Measurements from ENCODE around the gene GNG14. TPM values are rescaled to one million over a fixed set of nuclear protein-coding genes. Genes with fewer than 3 reads are reported as not detected.
A peak's percentile ranks its signal among the peaks of the same experiment; 100 is the strongest.

Gene GNG14
- total RNA-seq, 1 donor, result not detected

GRCh38 chr19:12660980-12661379, 26.8 kb upstream of the GNG14 start:
- Histone ChIP-seq H3K4me3 (ENCODE audit: low read length) (no peak overlapping the region), H3K9me3 (ENCODE audit: low read depth, low read length) (no peaks in the 10 kb centered on the region), H3K27me3 (ENCODE audit: insufficient read depth, low read length) (no peaks in the 10 kb centered on the region), H3K4me1 (ENCODE audit: insufficient read depth, low read length) (peaks cover 23% of the 10 kb centered on the region)

GRCh38 chr19:12664406-12665280, 23.2 kb upstream of the GNG14 start:
- Histone ChIP-seq H3K27me3 (ENCODE audit: insufficient read depth, low read length) (no peaks in the 10 kb centered on the region), H3K9me3 (ENCODE audit: low read depth, low read length) (no peaks in the 10 kb centered on the region), H3K4me3 (ENCODE audit: low read length) (no peak overlapping the region), H3K4me1 (ENCODE audit: insufficient read depth, low read length) (peaks cover 49% of the 10 kb centered on the region)

- Histone ChIP-seq H3K4me1 (ENCODE audit: insufficient read depth, low read length) (peaks cover 54% of the 10 kb centered on the region), H3K4me3 (ENCODE audit: low read length) (peak overlapping the region; percentile 74), H3K9me3 (ENCODE audit: low read depth, low read length) (no peaks in the 10 kb centered on the region), H3K27me3 (ENCODE audit: insufficient read depth, low read length) (no peaks in the 10 kb centered on the region)
These were observed 22.6 kb upstream of the GNG14 start for GRCh38 chr19:12665281-12665573.

- peaks cover 59% of the 10 kb centered on the region for H3K4me1 ChIP-seq (ENCODE audit: insufficient read depth, low read length)
- no peaks in the 10 kb centered on the region for H3K27me3 ChIP-seq (ENCODE audit: insufficient read depth, low read length)
- peak overlapping the region; percentile 74 for H3K4me3 ChIP-seq (ENCODE audit: low read length)
- H3K9me3 ChIP-seq (ENCODE audit: low read depth, low read length), result no peaks in the 10 kb centered on the region
These were observed 22.0 kb upstream of the GNG14 start for GRCh38 chr19:12665671-12666264.

GRCh38 chr19:12666265-12667048, 21.3 kb upstream of the GNG14 start, which contains the start of the genes MAN2B1 and WDR83:
Gene MAN2B1 (minus strand): TSS chr19:12666742. CDS start chr19:12666701, 41 bp downstream.
Gene WDR83 (plus strand): TSS chr19:12666807. CDS start chr19:12669791, 2,984 bp downstream.
- H3K4me3 ChIP-seq (ENCODE audit: low read length), result peak within 1 kb of the TSS; percentile 74
- H3K9me3 ChIP-seq (ENCODE audit: low read depth, low read length), result no peaks in the 10 kb centered on the region
- H3K27me3 ChIP-seq (ENCODE audit: insufficient read depth, low read length), result no peaks in the 10 kb centered on the region
- peaks cover 59% of the 10 kb centered on the region for H3K4me1 ChIP-seq (ENCODE audit: insufficient read depth, low read length)

- no peak overlapping the region for H3K4me3 ChIP-seq (ENCODE audit: low read length)
- H3K27me3 ChIP-seq (ENCODE audit: insufficient read depth, low read length), result no peaks in the 10 kb centered on the region
- peaks cover 59% of the 10 kb centered on the region for H3K4me1 ChIP-seq (ENCODE audit: insufficient read depth, low read length)
- no peaks in the 10 kb centered on the region for H3K9me3 ChIP-seq (ENCODE audit: low read depth, low read length)
These were observed 20.0 kb upstream of the GNG14 start for GRCh38 chr19:12667731-12668302.

GRCh38 chr19:12668346-12668745, 19.5 kb upstream of the GNG14 start:
- H3K9me3 ChIP-seq (ENCODE audit: low read depth, low read length), result no peaks in the 10 kb centered on the region
- peaks cover 59% of the 10 kb centered on the region for H3K4me1 ChIP-seq (ENCODE audit: insufficient read depth, low read length)
- no peaks in the 10 kb centered on the region for H3K27me3 ChIP-seq (ENCODE audit: insufficient read depth, low read length)
- H3K4me3 ChIP-seq (ENCODE audit: low read length), result peak overlapping the region; percentile 94

- Histone ChIP-seq H3K4me3 (ENCODE audit: low read length) (peak overlapping the region; percentile 94), H3K27me3 (ENCODE audit: insufficient read depth, low read length) (no peaks in the 10 kb centered on the region), H3K4me1 (ENCODE audit: insufficient read depth, low read length) (peaks cover 57% of the 10 kb centered on the region), H3K9me3 (ENCODE audit: low read depth, low read length) (no peaks in the 10 kb centered on the region)
These were observed 18.9 kb upstream of the GNG14 start for GRCh38 chr19:12668932-12669269.

GRCh38 chr19:12669270-12670158, 18.3 kb upstream of the GNG14 start:
- no peaks in the 10 kb centered on the region for H3K9me3 ChIP-seq (ENCODE audit: low read depth, low read length)
- no peaks in the 10 kb centered on the region for H3K27me3 ChIP-seq (ENCODE audit: insufficient read depth, low read length)
- peak overlapping the region; percentile 94 for H3K4me3 ChIP-seq (ENCODE audit: low read length)
- peaks cover 51% of the 10 kb centered on the region for H3K4me1 ChIP-seq (ENCODE audit: insufficient read depth, low read length)

GRCh38 chr19:12670159-12670928, 17.5 kb upstream of the GNG14 start:
- Histone ChIP-seq H3K9me3 (ENCODE audit: low read depth, low read length) (no peaks in the 10 kb centered on the region), H3K4me3 (ENCODE audit: low read length) (peak overlapping the region; percentile 94), H3K27me3 (ENCODE audit: insufficient read depth, low read length) (no peaks in the 10 kb centered on the region), H3K4me1 (ENCODE audit: insufficient read depth, low read length) (peaks cover 42% of the 10 kb centered on the region)

- H3K27me3 ChIP-seq (ENCODE audit: insufficient read depth, low read length), result no peaks in the 10 kb centered on the region
- H3K9me3 ChIP-seq (ENCODE audit: low read depth, low read length), result no peaks in the 10 kb centered on the region
- H3K4me3 ChIP-seq (ENCODE audit: low read length), result no peak overlapping the region
- peaks cover 32% of the 10 kb centered on the region for H3K4me1 ChIP-seq (ENCODE audit: insufficient read depth, low read length)
These were observed 15.1 kb upstream of the GNG14 start for GRCh38 chr19:12672744-12673143.

- Histone ChIP-seq H3K4me3 (ENCODE audit: low read length) (no peak overlapping the region), H3K27me3 (ENCODE audit: insufficient read depth, low read length) (no peaks in the 10 kb centered on the region), H3K4me1 (ENCODE audit: insufficient read depth, low read length) (peaks cover 21% of the 10 kb centered on the region), H3K9me3 (ENCODE audit: low read depth, low read length) (no peaks in the 10 kb centered on the region)
These were observed 12.4 kb upstream of the GNG14 start for GRCh38 chr19:12675399-12675798.

- Histone ChIP-seq H3K9me3 (ENCODE audit: low read depth, low read length) (no peaks in the 10 kb centered on the region), H3K27me3 (ENCODE audit: insufficient read depth, low read length) (no peaks in the 10 kb centered on the region), H3K4me3 (ENCODE audit: low read length) (no peak overlapping the region), H3K4me1 (ENCODE audit: insufficient read depth, low read length) (peaks cover 21% of the 10 kb centered on the region)
These were observed 11.9 kb upstream of the GNG14 start for GRCh38 chr19:12675940-12676339.
